ENCODE data around the gene CNN1. TPM values are rescaled to one million over a fixed set of nuclear protein-coding genes. Genes with fewer than 3 reads are reported as not detected.
"Not testable (repeated sequence)": the region's sequence is repeated elsewhere in the genome, so short reads cannot be mapped to it uniquely, and the experiment has no call there.

The CNN1 gene
- total RNA-seq, 2 experiments from 2014 or later = not detected

- Mint-ChIP-seq H3K9me3 (no peaks in the 10 kb centered on the region), H3K4me1 (ENCODE audit: low read depth) (peaks cover 41% of the 10 kb centered on the region), H3K27ac (peak within 1 kb of the TSS; percentile 79), H3K27me3 (no peaks in the 10 kb centered on the region), H3K4me3 (peak within 1 kb of the TSS; percentile 96), H3K36me3 (ENCODE audit: low read depth) (peaks cover 32% of the 10 kb centered on the region)
- Histone ChIP-seq H3K27ac (ENCODE audit: low read depth in 1 of 2, low read length in 2 of 2) (peak within 1 kb of the TSS; percentile 47 to 64), H3K4me3 (ENCODE audit: low read length) (peak within 1 kb of the TSS; percentile 94), H3K4me1 (ENCODE audit: insufficient read depth, low read length) (peaks cover 40% of the 10 kb centered on the region), H3K27me3 (ENCODE audit: control insufficient read depth in 1 of 2, insufficient read depth in 2 of 2, low read length in 2 of 2) (no peaks in the 10 kb centered on the region), H3K36me3 (ENCODE audit: insufficient read depth, low read length) (peaks cover 18% of the 10 kb centered on the region), H3K9me3 (ENCODE audit: control insufficient read depth in 1 of 2, insufficient read depth in 1 of 2, low read length in 2 of 2) (no peaks in the 10 kb centered on the region)
- no peak for TF ChIP-seq CTCF (IDR thresholded peaks at IDR 0.05)
- ChIA-PET CTCF (interaction anchor here (0.7 to 1.4 kb wide), 7 partner anchors 22 to 430 kb away, joined by 3 to 8 read pairs (median 4); partner anchors contain the start of genes ECSIT, ELAVL3 and PRKCSH), POLR2A (interaction anchor here (0.6 to 2.7 kb wide), 10 partner anchors 17 to 800 kb away, joined by 3 to 11 read pairs (median 6); partner anchors contain the start of genes ECSIT, ODAD3, PRKCSH and SWSAP1)
- intact Hi-C loops (cut with DNase I, micrococcal nuclease) = loop anchor here (1.0 to 2.0 kb wide), 3 partner anchors 20 to 54 kb away; partner anchors contain the start of genes ECSIT (in 2 of the 2) and ZNF653 (in 1 of the 2)
- DNase-seq (peak; percentile 90 to 99 (median 96)), ATAC-seq (ENCODE audit: poor library complexity) (peak; percentile 93)
These were observed 20.5 kb downstream of the CNN1 start, which contains the start of gene ELOF1 for GRCh38 chr19:11558881-11559828. ELOF1 (minus strand) TSS chr19:11559230; CDS start chr19:11554347, 4,883 bp downstream.

- no peaks in the 10 kb centered on the region for H3K27me3 Mint-ChIP-seq
- Histone ChIP-seq H3K27ac (ENCODE audit: low read depth in 1 of 2, low read length in 2 of 2) (no peak overlapping the region), H3K4me1 (ENCODE audit: insufficient read depth, low read length) (peaks cover 37% of the 10 kb centered on the region), H3K9me3 (ENCODE audit: control insufficient read depth in 1 of 2, insufficient read depth in 1 of 2, low read length in 2 of 2) (no peaks in the 10 kb centered on the region), H3K4me3 (ENCODE audit: low read length) (peak overlapping the region; percentile 94), H3K27me3 (ENCODE audit: control insufficient read depth in 1 of 2, insufficient read depth in 2 of 2, low read length in 2 of 2) (no peaks in the 10 kb centered on the region), H3K36me3 (ENCODE audit: insufficient read depth, low read length) (peaks cover 7% of the 10 kb centered on the region)
- ATAC-seq (ENCODE audit: poor library complexity) = peak; percentile 33
- H3K36me3 Mint-ChIP-seq (ENCODE audit: low read depth) = peaks cover 24% of the 10 kb centered on the region
- H3K4me3 Mint-ChIP-seq = peak overlapping the region; percentile 91
- no peaks in the 10 kb centered on the region for H3K9me3 Mint-ChIP-seq
- peak in 11 of 14 experiments; percentile 18 to 84 (median 48) for DNase-seq
- intact Hi-C loops (cut with DNase I, micrococcal nuclease) = loop anchor here (1.0 kb wide), 1 partner anchor 27 kb away; no protein-coding TSS in a partner anchor
- peak; percentile 74 for TF ChIP-seq CTCF (IDR thresholded peaks at IDR 0.05)
- ChIA-PET CTCF (interaction anchor here (0.5 to 1.4 kb wide), 8 partner anchors 16 to 140 kb away, joined by 3 to 4 read pairs (median 3); no protein-coding TSS in a partner anchor), POLR2A (interaction anchor here (1.0 to 2.7 kb wide), 2 partner anchors 18 to 179 kb away, joined by 3 to 11 read pairs; no protein-coding TSS in a partner anchor)
- peaks cover 34% of the 10 kb centered on the region for H3K4me1 Mint-ChIP-seq (ENCODE audit: low read depth)
- H3K27ac Mint-ChIP-seq = peak overlapping the region; percentile 70
These were observed 21.9 kb downstream of the CNN1 start for GRCh38 chr19:11560404-11561051.

- ATAC-seq (ENCODE audit: poor library complexity) (no peak), DNase-seq (no peak)
- no peaks in the 10 kb centered on the region for H3K27me3 Mint-ChIP-seq
- ChIA-PET CTCF (no interaction called here), POLR2A (interaction anchor here (0.8 kb wide), 1 partner anchor 15 kb away, joined by 3 read pairs; no protein-coding TSS in a partner anchor)
- no peak overlapping the region for H3K27ac Mint-ChIP-seq
- Histone ChIP-seq H3K36me3 (ENCODE audit: insufficient read depth, low read length) (no peaks in the 10 kb centered on the region), H3K27ac (ENCODE audit: low read depth in 1 of 2, low read length in 2 of 2) (no peak overlapping the region), H3K27me3 (ENCODE audit: control insufficient read depth in 1 of 2, insufficient read depth in 2 of 2, low read length in 2 of 2) (no peaks in the 10 kb centered on the region), H3K4me3 (ENCODE audit: low read length) (no peak overlapping the region), H3K9me3 (ENCODE audit: control insufficient read depth in 1 of 2, insufficient read depth in 1 of 2, low read length in 2 of 2) (no peaks in the 10 kb centered on the region), H3K4me1 (ENCODE audit: insufficient read depth, low read length) (peaks cover 22% of the 10 kb centered on the region)
- intact Hi-C loops (cut with DNase I, micrococcal nuclease) = no loop called here
- H3K36me3 Mint-ChIP-seq (ENCODE audit: low read depth) = peaks cover 9% of the 10 kb centered on the region
- H3K9me3 Mint-ChIP-seq = no peaks in the 10 kb centered on the region
- no peak for TF ChIP-seq CTCF (IDR thresholded peaks at IDR 0.05)
- H3K4me3 Mint-ChIP-seq = no peak overlapping the region
- H3K4me1 Mint-ChIP-seq (ENCODE audit: low read depth) = peaks cover 15% of the 10 kb centered on the region
These were observed 24.9 kb downstream of the CNN1 start for GRCh38 chr19:11563532-11563931.

GRCh38 chr19:11564082-11564807 lies 25.6 kb downstream of the CNN1 start:
- H3K9me3 Mint-ChIP-seq; ATAC-seq (ENCODE audit: poor library complexity); H3K27me3 Mint-ChIP-seq; DNase-seq; H3K27ac ChIP-seq (ENCODE audit: low read depth in 1 of 2, low read length in 2 of 2); intact Hi-C loops (cut with DNase I, micrococcal nuclease); H3K9me3 ChIP-seq (ENCODE audit: control insufficient read depth in 1 of 2, insufficient read depth in 1 of 2, low read length in 2 of 2); H3K27ac Mint-ChIP-seq; H3K36me3 ChIP-seq (ENCODE audit: insufficient read depth, low read length); H3K4me3 ChIP-seq (ENCODE audit: low read length); H3K4me3 Mint-ChIP-seq; H3K27me3 ChIP-seq (ENCODE audit: control insufficient read depth in 1 of 2, insufficient read depth in 2 of 2, low read length in 2 of 2); CTCF ChIA-PET; H3K36me3 Mint-ChIP-seq (ENCODE audit: low read depth); POLR2A ChIA-PET: not testable (repeated sequence)
- peaks cover 19% of the 10 kb centered on the region for H3K4me1 ChIP-seq (ENCODE audit: insufficient read depth, low read length)
- peaks cover 10% of the 10 kb centered on the region for H3K4me1 Mint-ChIP-seq (ENCODE audit: low read depth)
